Activated CD4-positive, alpha-beta T cell treated with anti-CD3 and anti-CD28 coated beads, Interleukin-2, amount 50 U/mL, for 4 hours (primary cell): ENCODE results near the gene NHLH2.

Experiments
- DNase-seq, 2 experiments: peaks; one replicate each; pipeline ENCODE4 v3.0.0-alpha.2; 2020

The NHLH2 gene

DNA sequence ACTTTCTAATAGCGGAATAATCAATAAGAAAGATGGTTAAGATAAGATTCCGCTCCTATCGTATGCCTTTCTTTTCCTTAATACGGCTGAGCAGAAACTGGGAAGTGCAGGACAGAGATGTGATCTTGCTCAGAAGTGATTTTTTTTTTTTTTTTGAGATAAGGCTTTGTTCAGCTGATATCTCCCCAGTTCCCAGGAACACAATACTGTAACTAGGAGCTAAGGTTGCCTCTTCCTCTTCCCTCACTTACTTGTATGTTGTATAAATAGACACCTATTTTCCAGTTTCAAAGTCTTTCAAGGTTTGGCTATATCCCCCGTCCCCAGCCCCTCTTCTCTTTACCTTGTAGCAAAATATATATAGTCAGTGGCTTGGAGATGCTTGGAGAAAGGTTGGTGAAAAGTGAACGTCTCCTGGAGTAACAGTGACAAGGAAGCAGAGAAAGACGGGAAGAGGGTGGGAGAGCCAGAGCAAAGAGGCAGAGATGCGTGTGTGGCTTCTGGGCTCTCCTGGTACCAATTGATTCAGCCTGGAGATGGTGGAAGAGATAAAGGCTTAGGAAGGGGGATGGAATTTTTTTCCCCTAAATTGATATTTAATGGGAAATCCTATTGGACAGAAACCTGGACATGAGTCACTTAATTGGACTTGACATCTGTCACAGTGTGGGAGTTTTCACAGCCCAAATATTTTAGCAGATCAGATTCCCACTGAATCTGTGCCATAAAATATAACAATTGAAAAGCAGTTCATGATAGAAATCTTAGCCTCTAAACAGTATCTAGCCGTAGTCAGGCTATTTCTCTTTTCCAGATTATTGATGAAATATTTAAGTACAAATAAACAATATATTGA lies at the start of gene NHLH2:
Gene NHLH2 (minus strand): TSS at position 522 of the 856 bp plus-strand sequence. CDS start 2,754 bp downstream, outside the sequence.
- DNase-seq: no peak

DNA sequence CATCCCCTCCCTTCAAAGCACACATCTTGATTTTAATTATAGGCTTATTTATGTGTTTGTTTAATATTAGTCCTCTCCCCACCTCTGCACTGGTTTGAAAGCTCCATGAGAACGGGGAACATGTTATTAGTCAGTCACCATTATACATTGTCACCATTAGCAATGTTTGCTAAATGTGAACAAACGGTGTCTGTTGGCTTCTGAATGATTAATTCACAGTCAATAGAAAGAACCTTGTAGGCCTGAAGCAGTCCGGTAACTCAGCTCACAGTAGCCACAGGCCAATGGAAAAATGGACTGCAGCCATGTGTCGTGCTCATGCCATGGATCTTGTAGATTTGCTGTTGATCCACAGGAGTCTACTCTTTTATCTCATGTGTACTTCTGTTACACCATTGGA lies 49.7 kb upstream of the NHLH2 start:
- DNase-seq: no peak

DNA sequence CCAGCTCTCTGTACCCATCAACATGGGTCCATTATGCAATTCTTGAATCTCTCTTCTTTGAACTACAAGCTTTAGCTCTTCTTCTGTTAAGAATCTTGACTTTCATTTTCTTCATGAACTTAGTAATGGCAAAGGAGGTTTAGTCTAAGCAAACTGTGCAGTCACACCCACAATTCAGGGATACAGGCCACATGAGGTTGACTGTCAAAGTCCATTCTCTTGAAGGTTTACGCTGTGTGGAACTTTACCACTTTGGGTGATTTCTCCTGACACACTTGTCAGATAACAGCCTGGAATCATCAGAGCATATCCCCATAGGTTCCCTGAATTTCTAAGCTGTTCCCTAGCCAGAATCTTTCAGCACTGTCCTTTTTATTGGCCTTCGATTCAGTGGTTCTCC lies 48.0 kb upstream of the NHLH2 start:
- DNase-seq: no peak

DNA sequence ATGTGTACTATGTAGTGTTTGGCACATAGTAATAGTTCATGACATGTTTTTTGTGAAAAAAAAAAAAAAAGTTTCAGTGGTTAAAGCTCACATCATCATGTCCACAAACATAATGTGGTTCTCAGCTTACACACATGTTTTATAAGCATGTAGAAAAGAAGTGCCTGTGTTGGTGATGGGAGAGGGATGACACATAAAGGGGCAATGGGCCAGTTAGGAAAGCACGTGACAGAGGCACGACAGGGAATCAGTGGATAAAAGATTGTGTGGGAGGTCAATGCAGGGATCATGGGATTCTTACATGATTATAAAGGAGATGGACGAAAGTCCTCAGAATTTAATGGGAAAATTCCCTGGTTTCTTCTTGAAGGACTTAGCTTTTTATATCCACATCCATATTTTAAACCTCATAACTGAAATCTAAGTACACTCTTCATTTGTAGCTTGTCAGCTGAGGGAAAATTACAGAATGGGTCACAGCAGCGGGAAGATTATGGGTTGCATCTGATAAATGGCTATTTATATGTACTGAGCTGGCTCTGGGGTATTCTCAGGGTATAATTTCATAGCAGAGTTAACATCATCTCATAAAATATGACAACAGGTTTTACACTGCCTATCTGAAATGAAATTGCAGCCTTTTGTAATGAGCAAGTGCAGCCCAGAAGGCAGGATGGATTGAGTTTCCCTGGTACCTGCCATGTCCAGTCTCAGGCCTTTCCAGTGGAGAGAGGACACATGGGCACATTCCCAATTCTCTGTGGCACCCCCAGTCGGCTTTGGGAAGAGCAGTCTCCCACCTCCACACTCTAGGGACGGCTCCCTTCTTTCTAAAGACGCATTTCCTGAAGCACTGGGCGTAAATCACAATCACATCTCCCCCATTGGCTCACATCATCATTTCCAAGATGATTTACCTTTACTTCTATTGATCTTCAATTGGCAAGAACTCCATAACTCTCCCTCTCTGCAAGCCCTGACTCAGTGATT lies 42.3 kb upstream of the NHLH2 start:
- no peak for DNase-seq

DNA sequence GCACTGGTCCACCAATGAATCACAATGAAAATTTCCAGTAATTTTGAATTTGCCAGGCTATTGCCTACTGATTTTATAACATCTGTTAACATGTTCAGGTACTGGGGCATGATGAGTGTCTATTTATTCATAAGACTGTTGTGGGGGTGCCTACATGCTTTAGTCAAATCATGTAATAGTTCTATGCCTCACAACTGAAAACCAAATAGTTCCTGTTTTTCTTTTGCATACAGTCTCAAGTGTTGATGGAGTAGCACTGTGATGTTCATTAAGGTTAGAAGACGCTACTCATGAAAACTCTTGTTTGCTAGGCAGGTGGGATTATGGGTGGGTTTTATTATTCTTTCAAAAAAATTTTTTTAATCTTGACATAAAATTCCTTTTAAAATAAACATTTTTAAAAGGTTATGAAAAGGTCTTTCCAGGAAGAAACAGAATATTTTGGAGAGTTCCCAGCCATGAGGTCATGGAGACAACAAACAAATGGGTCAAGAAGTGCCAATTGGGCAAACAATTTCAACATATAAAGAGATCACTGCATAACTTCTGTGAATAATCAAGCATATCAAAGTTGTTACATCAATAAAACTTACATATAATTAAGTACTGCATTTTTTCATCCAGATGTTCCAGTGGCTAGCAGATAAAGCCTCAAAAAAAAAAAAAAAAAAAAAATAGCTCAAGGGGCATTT lies 40.2 kb upstream of the NHLH2 start:
- no peak for DNase-seq

DNA sequence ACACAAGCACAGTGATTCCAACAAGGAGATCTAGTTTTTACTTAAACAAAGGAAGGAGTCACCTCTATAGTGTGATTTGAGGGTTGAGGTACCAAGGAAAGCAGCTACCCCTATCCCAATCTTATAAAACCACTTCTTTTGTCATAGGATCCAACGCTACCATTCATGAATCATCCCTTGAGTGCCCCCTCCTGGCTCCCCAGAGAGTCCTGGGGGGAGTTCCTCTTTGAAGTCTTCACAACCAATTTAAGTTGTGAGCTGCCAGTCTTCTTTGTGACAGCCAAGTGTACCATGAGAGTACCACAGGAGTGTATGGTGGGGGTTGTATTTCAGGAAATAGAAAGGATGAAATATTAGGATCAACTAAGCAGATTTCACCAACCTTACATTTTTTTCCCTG lies 39.1 kb upstream of the NHLH2 start:
- DNase-seq: no peak

DNA sequence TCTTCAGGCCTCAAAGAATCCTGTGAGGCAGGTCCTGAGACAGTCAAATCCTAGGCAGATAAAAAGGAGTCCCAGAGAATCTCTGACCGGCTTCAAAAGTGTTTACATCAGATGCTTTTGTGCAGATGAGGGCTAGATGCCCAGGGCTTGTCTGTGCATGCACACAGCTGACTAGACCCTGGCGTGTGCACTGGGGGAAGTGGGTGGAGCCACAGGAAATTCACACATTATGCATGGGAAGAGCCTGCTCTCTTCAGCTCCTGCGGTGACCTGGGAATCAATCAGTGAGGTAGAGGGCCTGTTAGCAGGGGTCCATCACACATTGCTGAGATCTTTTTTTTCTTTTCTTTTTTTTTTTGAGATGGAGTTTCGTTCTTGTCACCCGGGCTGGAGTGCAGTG lies 36.6 kb upstream of the NHLH2 start:
- DNase-seq: no peak

DNA sequence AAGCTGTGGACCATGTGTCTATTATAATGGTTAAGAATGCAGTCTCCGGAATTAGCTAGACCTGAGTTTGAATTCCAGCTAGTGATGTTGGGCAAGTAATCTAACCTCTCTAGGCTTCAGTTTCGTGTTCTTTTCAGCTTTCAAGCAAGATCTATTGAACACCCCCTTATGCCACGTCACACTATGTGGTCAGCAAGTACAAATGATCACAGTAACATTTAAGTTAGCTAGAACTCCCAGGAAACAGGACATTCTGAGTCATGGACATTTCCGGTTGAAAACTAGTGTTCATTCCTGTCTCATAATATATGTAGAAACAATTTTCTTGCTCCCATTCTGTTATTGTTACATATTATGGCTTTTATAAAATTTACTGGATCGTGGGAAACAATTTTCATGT lies 34.0 kb upstream of the NHLH2 start:
- DNase-seq: no peak

DNA sequence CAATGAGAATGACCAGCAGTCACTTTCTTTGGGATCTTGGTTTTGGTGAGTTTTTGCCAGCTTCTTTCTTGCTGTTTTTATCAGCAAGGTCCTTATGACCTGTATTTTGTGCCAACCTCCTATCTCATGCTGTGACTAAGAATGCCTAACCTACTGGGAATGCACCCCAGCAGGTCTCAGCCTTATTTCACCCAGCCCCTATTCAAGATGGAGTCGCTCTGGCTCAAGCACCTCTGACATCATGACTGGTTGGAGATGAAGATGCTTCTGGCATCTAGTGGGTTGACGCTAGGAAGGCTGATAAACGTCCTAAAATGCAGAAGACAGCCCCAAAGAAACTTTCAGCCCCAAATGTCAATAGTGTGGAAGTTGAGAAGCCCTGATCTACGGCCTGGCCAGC lies 33.6 kb upstream of the NHLH2 start:
- no peak for DNase-seq

DNA sequence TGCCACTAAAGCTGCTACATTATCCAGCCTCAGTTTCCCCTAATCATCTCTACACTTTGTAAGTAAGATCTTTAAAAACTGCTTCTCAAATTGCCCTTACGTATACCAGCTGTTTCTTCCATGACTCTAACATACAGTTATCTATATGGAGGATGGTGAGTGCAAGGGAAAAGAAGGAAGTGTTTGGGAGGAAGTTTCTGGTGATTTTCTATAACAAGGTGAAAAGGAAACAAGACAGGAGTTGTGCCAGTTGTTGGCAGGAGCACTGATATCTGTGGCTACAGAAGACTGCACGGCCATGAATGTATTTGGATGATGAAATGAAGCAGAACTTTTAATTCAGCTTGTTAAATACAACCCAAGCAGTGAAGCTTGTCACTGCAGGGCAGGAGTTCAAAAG lies 32.3 kb upstream of the NHLH2 start:
- DNase-seq: no peak

DNA sequence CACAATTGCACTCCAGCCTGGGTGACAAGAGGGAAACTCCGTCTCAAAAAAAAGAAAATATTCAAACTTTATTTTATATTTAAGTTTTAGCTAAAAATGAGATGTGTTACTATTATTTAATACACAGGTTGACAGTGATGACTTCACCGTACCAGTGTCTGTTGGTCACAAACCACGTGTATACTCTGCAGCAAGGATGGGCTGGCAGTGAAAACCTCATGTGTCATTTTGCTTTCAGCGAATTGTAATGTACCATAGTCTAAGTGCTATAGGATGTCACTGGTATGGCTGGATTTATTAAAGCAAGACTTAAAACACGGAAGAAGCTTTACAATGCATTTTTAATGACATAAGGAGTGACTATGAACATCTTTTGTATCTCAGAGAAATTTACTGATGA lies 28.1 kb upstream of the NHLH2 start:
- no peak for DNase-seq

DNA sequence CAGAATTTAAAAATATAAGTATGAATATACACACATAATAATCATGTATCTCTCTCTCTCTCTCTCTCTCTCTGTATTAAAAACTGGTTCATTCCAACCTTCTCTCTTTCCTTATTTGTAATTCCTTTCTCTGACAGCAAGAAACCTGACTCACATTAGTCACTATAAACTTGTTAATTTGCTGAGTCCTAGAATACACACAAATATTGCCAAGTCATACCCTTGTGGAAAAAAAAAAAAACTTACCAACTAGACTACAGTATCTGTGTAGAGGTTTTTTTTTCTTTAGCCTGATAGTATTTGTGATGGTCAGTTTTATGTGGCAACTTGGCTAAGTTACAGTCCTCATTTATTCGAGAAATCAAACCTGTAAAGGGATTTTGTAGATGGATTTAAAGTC lies 26.3 kb upstream of the NHLH2 start:
- no peak for DNase-seq

DNA sequence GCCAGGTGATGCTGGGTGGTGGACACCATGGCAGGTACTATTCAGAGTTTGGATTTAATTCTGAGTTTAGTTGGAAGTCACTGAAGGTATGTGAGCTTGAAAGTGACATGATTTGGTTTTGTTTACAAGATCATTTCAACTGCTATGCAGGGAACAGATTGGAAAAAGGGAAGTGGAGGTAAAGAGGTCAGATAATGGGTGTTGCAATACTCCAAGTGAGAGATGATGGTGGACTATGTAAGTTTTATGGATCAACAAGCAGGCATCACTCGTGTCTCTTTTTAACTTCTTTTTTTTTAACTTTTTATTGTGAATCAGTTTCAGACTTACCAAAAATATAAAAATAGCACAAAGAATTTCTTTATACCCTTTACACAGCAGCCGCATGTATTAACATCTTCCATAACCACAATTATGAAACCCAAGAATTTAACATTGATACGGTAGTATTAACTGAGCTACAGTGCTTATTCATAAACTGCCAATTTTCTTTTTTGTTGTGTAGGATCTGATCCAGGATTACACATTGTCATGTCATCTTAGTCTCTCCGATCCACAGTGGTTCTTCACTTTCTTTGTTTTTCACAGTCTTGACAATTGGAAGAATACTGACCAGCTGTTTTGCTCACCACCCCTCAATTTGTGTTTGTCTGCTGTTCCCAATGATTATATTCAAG lies 24.9 kb upstream of the NHLH2 start:
- DNase-seq: no peak

DNA sequence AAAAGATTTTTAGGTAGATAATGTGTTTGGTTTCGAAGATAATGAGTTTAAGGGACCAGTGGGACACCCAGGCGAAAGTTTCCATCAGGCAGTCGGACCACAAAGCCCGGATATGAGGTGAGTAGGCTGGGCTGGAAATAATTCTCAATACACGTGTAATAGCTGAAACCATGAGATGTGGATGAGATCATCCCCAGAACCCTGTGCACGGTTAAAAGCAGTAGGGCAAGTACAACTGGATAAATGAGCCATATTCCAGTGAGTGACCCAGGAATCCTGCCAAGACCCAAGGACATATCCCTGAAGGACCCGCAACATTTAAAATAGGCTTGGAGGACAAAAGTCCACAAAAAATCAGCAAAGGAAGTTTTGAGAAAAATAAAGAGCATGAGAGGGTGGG lies 21.5 kb upstream of the NHLH2 start:
- DNase-seq: no peak

DNA sequence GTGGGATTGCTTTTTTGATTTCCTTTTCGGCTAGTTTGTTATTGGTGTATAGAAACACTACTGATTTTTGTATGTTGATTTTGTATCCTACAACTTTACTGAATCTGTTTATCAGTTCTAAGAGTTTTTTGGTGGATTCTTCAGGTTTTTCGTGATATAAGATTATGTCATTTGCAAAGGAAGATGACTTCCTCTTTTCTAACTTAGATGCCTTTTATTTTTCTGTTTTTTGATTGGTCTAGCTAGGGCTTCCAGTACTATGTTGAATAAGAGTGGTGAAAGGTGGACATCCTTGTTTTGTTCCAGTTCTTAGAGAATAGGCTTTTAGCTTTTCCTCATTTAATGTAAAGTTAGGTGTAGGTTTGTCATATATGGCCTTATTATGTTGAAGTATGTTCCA lies 13.1 kb upstream of the NHLH2 start:
- DNase-seq: no peak

DNA sequence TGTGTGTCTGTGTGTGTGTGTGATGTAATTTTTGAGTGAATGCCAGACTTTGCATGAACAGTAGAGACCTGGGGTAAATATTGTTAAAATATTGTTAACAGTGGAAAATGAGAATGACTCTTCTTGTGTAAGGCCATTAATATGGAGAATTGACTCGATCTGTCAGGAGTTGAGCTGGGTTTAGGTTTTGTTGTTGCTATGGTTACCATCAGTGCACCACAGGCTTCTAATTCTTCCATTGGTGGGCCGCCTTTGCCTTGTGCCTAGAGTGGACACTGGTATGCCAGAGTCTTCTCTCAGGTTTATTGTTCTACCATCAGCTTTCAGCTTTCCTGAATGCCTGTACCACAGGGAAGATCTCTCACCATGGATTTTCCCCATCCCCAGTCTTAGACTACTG lies 10.0 kb upstream of the NHLH2 start:
- no peak for DNase-seq

DNA sequence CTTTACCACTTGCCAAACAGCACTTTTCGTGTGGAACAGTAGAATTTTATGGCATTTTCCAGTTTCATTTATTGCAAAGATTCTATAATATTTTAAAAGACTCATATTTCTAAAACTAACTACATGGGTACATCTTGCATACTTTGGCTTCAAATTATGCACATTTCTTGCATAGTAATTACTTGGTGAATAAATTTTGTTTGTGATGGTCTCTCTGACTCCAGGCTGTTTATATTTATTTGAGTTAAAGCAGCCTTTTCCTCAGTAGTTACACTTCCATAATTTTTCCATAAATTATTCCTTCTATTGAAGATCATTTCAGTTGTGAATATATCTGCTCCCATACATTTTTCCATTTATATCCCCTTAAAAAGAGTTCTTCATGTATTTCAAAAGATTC lies 6.9 kb upstream of the NHLH2 start:
- DNase-seq: no peak

DNA sequence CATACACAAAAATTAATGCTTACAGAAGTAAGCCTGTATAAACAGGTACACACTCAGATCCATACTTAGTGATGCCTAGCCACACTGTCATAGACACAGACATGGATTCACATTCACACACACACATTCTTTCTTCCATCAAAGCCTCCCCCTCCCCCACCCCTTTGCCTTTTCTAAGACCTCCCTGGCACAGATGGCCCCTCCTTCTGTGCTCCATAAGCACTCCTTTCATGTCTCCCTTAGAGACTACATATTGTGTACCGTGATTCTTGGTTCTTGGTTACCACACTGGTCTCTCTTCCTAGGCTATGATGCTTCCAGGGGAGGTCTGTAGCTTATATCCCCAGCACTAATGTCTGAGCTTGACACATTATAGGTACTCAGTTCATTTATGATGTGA lies 2.0 kb upstream of the NHLH2 start:
- no peak for DNase-seq

DNA sequence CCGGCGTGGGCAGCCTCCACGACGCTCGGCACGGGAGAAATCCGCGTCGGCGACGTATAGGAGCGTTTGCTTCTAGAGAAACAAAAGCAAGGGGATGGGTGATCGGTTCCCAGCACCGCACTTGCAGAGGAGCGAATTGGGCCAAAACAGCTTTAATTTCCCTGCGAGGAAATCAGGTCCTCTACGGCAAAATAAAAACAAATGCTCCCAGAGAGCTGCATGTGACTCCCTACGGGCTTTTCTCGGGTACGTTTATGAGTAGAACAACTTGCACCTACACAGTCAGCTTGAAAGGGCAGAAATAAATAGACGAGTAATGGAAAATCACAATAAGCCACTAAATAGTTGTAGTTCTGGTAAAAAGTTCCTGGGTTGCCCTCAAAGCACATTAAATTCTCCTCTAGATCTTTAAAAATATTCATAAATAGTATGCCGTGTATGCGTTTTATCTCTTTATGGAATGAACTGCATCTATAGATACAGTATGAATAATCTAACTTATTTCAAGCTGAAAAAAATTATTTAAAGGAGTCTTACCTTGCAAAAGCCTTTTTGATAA lies 1.2 kb downstream of the NHLH2 start:
- no peak for DNase-seq

DNA sequence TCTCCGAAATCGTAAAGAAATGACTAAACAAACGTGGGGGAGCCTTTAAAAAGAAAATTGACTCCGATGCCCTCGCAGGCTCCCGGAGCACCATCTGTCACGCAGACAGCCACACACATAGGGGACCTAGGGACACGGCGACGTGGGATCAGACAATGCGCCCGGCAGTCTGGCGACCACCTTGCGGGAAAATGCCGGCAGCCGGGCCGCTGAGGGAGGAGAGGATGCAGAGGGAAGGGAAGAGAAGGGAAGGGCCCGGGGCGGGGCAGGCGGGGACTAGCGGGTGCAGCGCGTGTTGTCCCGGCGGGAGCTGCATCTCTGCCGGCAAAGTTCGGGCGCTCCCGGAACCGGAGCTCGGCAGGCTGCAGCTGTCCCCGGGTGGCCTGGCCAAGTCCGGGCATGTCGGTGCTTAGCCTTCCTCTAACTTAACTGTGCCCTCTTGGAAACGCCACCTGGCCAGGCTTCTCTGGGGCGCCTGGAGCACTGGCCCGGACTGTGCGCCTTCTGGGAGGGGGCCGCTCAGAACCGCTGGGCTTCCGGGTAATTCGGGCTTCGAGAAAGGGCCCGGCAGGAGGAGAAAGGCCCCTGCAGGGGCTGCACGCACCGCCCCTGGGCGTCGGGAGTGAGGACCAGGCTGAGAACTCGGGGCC lies 1.8 kb downstream of the NHLH2 start:
- no peak for DNase-seq

DNA sequence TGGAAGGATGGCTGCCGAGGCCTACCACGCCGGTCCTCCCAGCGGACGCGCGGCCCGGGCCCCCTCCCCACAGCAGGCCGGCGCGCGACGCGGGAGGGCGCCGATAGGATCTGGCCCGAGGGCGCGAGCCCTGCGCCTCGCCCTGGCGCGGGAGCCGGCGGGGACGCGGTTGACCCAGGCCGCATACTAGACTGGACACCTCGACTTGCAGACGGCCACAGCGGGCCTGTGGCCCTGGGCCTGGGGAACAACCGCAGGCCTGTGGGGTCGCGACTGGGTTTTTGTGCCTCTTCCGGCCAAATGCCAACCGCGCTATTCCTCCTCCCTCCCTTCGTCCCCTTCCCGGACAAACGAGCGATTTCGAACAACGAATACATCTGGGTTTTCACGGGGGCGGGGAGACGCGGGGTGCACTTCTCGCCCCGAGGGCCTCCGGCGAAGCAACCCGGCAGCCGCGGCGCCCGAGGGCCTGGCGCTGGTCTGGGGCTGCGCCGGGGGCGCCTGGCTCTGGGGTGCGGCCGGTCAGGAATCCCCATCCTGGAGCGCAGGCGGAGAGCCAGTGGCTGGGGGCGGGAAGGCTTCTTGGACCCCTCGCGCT lies 2.4 kb downstream of the NHLH2 start:
- DNase-seq: no peak
